SU-DHL-6 (cell line): ENCODE results near the gene MAGEC1.

ENCODE experiments used
- H2AFZ ChIP-seq: fragments of 200-600 bp; sonication (generic); 2 replicates; pipeline ENCODE4 v1.6.1; 2014; ENCODE audit warnings: low read depth, mild to moderate bottlenecking, moderate library complexity, mixed read lengths, antibody characterized with exemption, low read length; ENCODE audit not compliant: severe bottlenecking
- H3F3A ChIP-seq: fragments of 200-600 bp; shearing (Covaris generic); 2 replicates; pipeline ENCODE4 v1.6.0; 2016; ENCODE audit warnings: antibody characterized with exemption, mild to moderate bottlenecking; ENCODE audit not compliant: insufficient read depth
- H3K27ac ChIP-seq: fragments of 200-600 bp; sonication (generic); 2 replicates; pipeline ENCODE4 v1.5.1; 2016; ENCODE audit warnings: low read depth, mild to moderate bottlenecking, low read length, moderate library complexity, mixed read lengths
- H3K27me3 ChIP-seq: fragments of 200-600 bp; sonication (generic), shearing (Covaris generic); 2 replicates; pipeline ENCODE4 v1.6.0; 2014; ENCODE audit warnings: mild to moderate bottlenecking, low read length
- H3K36me3 ChIP-seq: fragments of 200-600 bp; sonication (generic); 2 replicates; pipeline ENCODE4 v1.6.1; 2014; ENCODE audit warnings: mild to moderate bottlenecking, low read length, mixed read lengths
- H3K4me2 ChIP-seq: fragments of 300-600, 200-600 bp; shearing (Covaris generic), sonication (generic); 2 replicates; pipeline ENCODE4 v1.6.0; 2014; ENCODE audit warnings: low read length, low read depth, mild to moderate bottlenecking; ENCODE audit not compliant: poor library complexity, severe bottlenecking
- H3K4me3 ChIP-seq: fragments of 200-600 bp; sonication (generic); 2 replicates; pipeline ENCODE4 v1.5.1; 2014; ENCODE audit warnings: antibody characterized with exemption, low read length, mild to moderate bottlenecking, mixed read lengths; ENCODE audit not compliant: insufficient read depth, poor library complexity, severe bottlenecking
- H3K79me2 ChIP-seq: fragments of 200-600 bp; sonication (generic); 2 replicates; pipeline ENCODE4 v1.6.1; 2014; ENCODE audit warnings: mild to moderate bottlenecking, low read length, moderate library complexity; ENCODE audit not compliant: insufficient read depth
- H3K9ac ChIP-seq: fragments of 200-600 bp; sonication (generic); 2 replicates; pipeline ENCODE4 v1.7.0; 2014; ENCODE audit warnings: mild to moderate bottlenecking, low read length
- H3K9me2 ChIP-seq: fragments of 200-600 bp; sonication (generic); replicated peaks from 2 replicates; pipeline ENCODE4 v1.6.1; 2014; ENCODE audit warnings: low read length; ENCODE audit not compliant: insufficient read depth
- H3K9me3 ChIP-seq: fragments of 200-600 bp; sonication (generic); 2 replicates; pipeline ENCODE4 v1.6.1; 2014; ENCODE audit warnings: low read length, mixed read lengths; ENCODE audit not compliant: insufficient read depth
- H4K20me1 ChIP-seq: fragments of 200-600 bp; sonication (generic); 2 replicates; pipeline ENCODE4 v1.6.1; 2014; ENCODE audit warnings: low read depth, mild to moderate bottlenecking, antibody characterized with exemption, low read length, moderate library complexity, mixed read lengths
- CTCF ChIP-seq: fragments of 200-600 bp; sonication (generic); IDR thresholded peaks from one replicate; pipeline ENCODE4 v1.5.1; 2017; ENCODE audit warnings: antibody characterized with exemption, mild to moderate bottlenecking, low read length, moderate library complexity; ENCODE audit not compliant: insufficient read depth, poor library complexity, severe bottlenecking
- EZH2phosphoT487 ChIP-seq: fragments of 200-600 bp; sonication (generic), shearing (Covaris generic); conservative IDR thresholded peaks from 2 replicates; pipeline ENCODE4 v1.6.1; 2018; ENCODE audit warnings: mild to moderate bottlenecking, antibody characterized with exemption, low read length, moderate library complexity, mixed read lengths

The MAGEC1 gene

GRCh38 chrX:141958675-141959074 lies 55.0 kb downstream of the MAGEC1 start:
- no peak overlapping the region for H2AFZ ChIP-seq
- H3K79me2 ChIP-seq, result no peaks in the 10 kb centered on the region
- H3K9me2 ChIP-seq, result no peaks in the 10 kb centered on the region
- H3K4me2 ChIP-seq, result no peak overlapping the region
- H3K27ac ChIP-seq, result no peak overlapping the region
- H3K27me3 ChIP-seq, result no peaks in the 10 kb centered on the region
- no peaks in the 10 kb centered on the region for H3K9me3 ChIP-seq
- no peak overlapping the region for H3K4me3 ChIP-seq
- no peaks in the 10 kb centered on the region for H4K20me1 ChIP-seq
- TF ChIP-seq CTCF (no peak), EZH2phosphoT487 (no peak)
- H3F3A ChIP-seq, result no peaks in the 10 kb centered on the region
- H3K9ac ChIP-seq, result no peak overlapping the region
- no peaks in the 10 kb centered on the region for H3K36me3 ChIP-seq
